OCI-LY3 (cell line): ENCODE data around the gene ASCL5.

Source experiments
- CTCF ChIP-seq: fragments of 200-600, 300-600 bp; sonication (generic); IDR thresholded peaks from 2 replicates; pipeline ENCODE4 v1.5.1; 2014; ENCODE audit warnings: antibody characterized with exemption, low read length, low read depth
- EZH2phosphoT487 ChIP-seq: fragments of 200-600 bp; shearing (Covaris generic); IDR thresholded peaks from 2 replicates; pipeline ENCODE4 v1.6.1; 2018; ENCODE audit warnings: antibody characterized with exemption, mixed run types, low read depth

DNA sequence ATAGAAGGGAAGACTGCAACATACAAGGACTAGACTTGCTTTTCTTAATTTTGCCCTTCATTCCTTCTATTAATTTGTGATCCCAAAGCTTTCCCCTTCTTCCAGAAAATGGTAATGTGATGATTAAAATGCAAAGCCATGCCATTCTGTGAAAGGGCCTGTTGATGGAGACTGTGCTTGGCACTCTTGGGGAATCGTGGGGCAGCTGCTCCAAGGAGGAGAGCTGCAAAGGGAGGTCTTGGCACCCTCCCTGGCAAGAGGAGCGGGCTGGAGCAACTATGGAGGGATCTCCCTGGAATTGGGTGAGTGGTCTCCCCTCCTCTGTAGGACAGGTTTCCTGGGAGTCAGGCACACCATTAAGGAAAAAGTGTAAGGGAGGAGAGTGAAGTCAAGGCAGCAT is 31.4 kb downstream of the ASCL5 start:
- TF ChIP-seq CTCF, result no peak
- no peak for TF ChIP-seq EZH2phosphoT487
